HG02981 (cell line): ENCODE data around the gene FMN2.

Experiments
- ATAC-seq: cut with Tn5 transposase; IDR thresholded peaks from one replicate; pipeline ENCODE4 v1.9.1; 2021; ENCODE audit warnings: mild to moderate bottlenecking, moderate library complexity; ENCODE audit not compliant: unreplicated experiment

Gene FMN2

GRCh38 chr1:240515505-240515904 lies 423.8 kb downstream of the FMN2 start:
- ATAC-seq = no peak

DNA sequence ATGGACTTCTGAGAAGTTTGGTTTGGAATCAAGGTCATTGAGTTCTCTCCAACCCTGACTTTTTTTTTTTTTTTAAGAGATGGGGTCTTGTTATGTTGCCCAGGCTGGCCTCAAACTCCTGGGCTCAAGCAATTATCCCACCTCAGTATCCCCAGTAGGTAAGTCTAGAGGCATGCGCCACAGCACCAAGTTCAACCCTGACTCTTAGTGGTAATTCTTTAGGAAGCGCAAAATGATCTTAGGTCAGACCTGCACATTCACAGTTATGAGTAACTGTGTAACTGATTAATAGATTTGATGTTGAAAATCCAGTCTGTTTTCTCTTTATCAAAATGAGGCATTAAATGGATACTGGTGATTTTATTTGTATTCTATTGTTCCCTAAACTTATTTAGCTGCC lies 424.4 kb downstream of the FMN2 start:
- no peak for ATAC-seq

GRCh38 chr1:240517891-240518290 lies 426.2 kb downstream of the FMN2 start:
- ATAC-seq = no peak

DNA sequence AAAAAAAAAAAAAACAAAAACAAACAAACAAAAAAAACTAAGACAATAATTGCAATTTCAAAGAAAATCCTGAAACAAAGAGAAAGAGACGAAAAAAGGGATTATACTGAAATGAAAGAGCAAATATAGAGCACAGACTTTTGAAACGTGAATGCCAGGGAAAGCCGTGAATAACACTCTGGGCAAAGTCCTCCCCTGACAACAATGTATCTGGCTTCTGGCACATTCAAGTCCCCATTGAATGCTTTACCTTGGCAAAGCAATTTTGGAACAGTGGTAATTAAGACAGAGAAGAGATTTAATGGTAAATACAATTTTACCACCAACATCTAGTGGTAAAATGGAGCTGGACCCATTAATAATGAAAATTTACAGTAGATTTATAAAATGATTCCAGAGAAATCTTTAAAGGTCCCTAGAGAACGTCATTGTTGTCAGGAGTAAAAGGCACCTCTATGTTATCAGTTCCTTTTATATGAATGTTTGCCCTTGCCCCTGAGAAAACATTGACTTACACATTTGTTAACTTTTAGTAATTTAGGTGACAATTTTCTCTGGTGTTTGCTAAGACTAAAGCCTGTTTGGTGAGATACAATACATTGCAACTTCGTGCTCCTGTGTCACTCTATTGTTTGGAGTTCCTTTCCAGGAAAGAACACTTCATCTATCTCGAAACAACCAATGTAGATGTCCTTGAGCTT lies 430.6 kb downstream of the FMN2 start:
- no peak for ATAC-seq

GRCh38 chr1:240524356-240525069 lies 432.8 kb downstream of the FMN2 start:
- no peak for ATAC-seq
